HuH-7.5 (cell line): ENCODE data around the gene MPPED2.

Source experiments
- DNase-seq: peaks from one replicate; pipeline ENCODE4 v3.0.0; 2011; ENCODE audit warnings: low spot score

The MPPED2 gene

GRCh38 chr11:30453705-30454104, 132.4 kb downstream of the MPPED2 start:
- no peak for DNase-seq

- DNase-seq: no peak
These were observed 133.3 kb downstream of the MPPED2 start for GRCh38 chr11:30452842-30453241.

DNA sequence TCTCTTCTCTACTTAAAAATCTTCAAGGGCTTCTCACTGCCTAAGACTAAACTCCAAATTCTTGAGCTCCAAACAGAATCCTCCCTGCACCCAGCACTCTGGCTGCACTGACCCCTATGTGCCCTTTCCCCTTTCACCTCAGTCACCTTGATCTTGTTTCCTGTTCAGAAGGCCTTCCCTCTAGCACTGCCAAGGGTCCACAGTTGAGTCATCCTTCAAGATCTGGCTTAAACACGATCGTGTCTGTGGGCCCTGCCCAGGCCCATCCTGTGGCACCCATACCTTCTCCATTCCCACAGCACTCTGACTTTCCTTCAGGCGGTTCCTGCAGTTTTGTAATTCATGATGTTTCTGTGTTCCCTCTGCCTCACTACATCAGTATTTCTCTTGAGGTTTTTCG, 134.0 kb downstream of the MPPED2 start:
- DNase-seq: no peak

- DNase-seq: no peak
These were observed 134.5 kb downstream of the MPPED2 start for GRCh38 chr11:30451626-30452025.

GRCh38 chr11:30451167-30451566, 135.0 kb downstream of the MPPED2 start:
- no peak for DNase-seq

DNA sequence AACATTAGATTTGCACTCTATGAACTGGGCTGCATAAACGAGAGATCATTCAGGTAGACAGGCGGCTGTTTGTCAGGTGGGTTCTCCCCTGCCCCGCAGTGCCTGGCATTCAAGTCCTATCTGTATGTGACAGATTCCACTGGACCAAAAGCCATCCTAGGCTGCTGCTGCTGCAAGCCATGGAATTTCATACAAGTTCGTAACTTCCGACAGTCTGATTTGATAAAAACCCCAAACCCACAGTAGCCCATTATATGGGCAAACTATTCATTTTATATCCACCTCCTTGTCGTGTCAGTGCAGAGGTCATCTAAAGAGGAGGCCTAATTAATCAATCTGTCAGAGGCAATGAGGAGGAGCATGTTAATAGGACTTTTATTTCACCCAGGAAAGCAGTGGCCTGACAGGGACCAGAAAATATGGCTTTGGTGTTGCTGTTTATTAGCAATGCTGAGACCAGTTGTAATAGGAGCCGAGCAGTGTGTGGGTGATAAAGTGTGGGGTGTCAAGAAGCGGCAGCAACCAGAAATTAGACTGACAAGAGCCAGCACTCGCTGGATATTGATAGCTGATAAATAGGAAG, 139.0 kb downstream of the MPPED2 start:
- DNase-seq: no peak

DNA sequence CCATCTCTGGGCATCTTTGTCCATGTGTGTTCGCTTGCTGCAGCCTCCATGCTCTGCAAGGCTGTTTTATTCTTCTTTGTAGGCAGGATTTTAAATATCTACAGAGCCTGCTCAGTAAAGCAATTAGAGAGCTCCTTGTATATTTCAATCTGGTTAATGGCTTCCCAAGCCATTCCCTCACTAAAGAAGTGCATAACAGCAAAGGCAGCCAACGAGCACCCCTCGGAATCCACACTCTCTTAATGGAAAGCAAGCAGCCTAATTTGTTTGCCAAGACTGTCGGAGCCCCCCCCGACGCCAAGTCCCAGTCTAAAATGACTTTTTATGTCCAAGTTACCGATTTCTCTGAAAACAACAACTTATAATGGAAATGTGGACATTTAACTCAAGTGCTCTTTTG, 139.6 kb downstream of the MPPED2 start:
- DNase-seq: no peak

GRCh38 chr11:30445056-30445455, 141.1 kb downstream of the MPPED2 start:
- DNase-seq: no peak

GRCh38 chr11:30440510-30440909, 145.6 kb downstream of the MPPED2 start:
- no peak for DNase-seq

GRCh38 chr11:30436801-30437200, 149.4 kb downstream of the MPPED2 start:
- DNase-seq: no peak

DNA sequence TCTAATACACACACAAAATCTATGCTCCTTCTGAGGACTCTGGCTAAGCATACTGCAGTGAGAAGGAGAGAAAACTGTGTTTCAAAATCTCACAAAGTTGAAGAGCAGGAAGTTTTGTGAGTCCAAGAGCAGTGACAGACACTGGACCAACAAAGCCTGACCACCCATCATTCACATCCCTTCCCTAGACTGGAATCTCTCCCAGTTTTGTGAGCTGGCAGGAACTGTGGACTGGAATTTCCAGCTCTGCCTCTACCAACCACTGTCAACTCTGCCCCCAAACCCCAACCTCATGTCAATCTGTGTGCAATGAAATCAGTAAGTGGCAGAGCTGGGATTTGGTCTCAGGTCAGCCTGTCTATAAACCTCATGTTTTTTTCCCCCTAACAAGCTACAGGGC, 150.7 kb downstream of the MPPED2 start:
- no peak for DNase-seq

- no peak for DNase-seq
These were observed 151.3 kb downstream of the MPPED2 start for GRCh38 chr11:30434901-30435300.

DNA sequence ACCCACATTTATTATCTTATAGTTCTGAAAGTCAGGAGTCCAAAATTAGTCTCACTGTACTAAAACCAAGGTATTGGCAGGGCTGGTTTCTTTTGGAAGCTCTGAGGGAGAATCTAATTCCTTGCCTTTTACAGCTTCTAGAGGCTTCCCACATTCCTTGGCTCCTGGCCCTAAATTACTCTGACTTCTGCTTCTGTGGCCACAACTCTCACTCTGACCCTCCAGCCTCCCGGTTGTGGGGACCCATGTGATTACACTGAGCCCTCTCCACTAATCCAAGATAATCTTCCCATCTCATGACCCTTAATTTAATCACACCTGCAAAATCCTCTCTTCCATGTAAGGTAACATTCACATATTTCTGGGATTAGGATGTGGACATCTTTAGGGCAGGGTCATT, 152.3 kb downstream of the MPPED2 start:
- DNase-seq: no peak

DNA sequence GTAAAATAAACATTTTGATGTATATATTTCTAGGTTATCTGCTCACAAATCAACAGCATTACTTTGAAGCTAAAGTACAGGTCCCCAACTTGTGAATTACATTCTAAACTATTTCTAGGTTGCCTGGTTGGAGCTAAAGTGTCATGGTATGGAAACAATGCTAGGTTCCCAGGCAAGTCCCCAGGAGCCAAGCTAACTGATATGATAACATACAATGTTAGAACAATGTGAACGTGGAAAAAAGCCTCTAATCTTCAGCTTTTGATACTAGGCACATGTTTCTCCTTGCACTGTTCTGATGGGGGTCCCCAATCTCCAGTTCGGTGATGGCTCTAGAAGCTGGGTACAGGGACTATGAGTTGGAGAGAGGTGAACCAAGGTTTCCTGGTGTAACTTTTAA, 153.4 kb downstream of the MPPED2 start:
- DNase-seq: no peak

- DNase-seq: no peak
These were observed 154.0 kb downstream of the MPPED2 start for GRCh38 chr11:30432178-30432577.

DNA sequence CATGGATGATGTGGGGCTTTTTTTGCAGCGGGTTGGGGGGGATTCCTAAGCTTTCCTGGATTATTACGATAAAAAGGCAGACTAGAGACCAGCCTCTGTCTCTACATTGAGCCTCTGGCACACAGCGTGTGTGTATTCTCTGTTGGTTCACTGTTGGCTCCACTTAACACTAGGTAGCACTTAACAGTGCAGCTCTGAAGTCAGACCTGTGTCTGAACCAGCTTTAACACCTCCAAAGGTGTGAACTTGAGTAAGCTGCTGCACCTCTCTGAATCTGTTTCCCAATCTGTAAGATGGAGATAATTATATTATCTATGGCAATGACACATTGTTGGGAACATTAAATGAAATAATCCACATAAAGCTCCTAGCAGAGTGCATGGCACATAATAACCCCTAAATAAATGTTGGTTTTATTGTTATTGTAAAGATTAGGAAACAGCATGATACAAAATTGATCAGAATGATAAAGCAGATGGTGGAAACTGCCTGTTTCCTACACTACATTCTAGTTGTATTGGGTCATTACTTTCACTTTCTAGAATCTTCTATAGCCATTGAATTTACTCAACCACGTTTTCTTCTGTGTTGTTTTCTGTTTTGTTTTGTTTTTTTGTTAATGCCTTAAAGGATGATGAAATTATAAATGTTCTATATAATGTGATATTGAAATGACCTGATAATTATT, 154.9 kb downstream of the MPPED2 start:
- DNase-seq: no peak

- no peak for DNase-seq
These were observed 156.6 kb downstream of the MPPED2 start for GRCh38 chr11:30429550-30429949.

GRCh38 chr11:30426781-30427180, 159.4 kb downstream of the MPPED2 start:
- no peak for DNase-seq

DNA sequence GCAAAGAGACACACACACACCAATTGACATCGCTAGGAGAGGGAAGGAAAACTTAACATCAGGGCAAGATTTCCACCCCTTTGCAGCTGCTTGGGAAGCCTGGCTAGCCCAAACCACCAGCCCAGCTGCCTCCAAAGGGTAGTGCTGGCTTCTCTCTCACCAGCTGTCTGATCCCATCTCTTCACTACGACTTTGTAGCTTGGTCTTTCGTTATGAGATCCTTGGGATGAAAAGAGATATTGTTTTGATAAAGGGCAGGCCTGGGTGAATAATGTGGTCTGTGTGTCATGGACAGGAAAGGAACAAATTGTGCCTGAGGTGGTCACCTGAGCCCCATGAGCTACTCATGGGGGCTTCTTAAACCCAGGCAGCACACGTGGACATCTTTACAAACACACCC, 161.3 kb downstream of the MPPED2 start:
- DNase-seq: no peak

GRCh38 chr11:30424321-30424720, 161.8 kb downstream of the MPPED2 start:
- DNase-seq: no peak

- DNase-seq: no peak
These were observed 162.3 kb downstream of the MPPED2 start for GRCh38 chr11:30423886-30424285.

GRCh38 chr11:30423279-30423648, 162.9 kb downstream of the MPPED2 start:
- DNase-seq: no peak

GRCh38 chr11:30422447-30423278, 163.5 kb downstream of the MPPED2 start:
- DNase-seq: peak; percentile 22
